ENCODE data around the gene TP53I11.

The TP53I11 gene

DNA sequence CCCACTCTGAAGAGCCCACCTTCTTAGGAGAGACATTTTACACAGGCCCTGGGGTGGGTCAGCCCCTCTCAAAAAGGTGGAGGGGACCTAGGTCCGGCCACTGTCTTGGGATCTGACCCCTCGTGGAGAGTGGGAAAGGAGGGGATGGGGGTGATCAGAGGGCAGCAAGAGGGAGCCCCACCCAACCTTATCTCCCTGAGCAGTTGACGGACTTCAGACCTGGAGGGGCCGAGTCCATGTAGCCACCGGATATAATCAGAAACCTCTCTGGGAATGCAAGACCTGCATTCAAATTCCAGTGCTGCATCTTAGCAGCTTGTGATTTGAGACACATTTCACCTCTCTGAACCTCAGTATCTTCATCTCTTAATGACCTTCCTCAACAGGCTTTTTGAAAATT lies 44.0 kb downstream of the TP53I11 start:
- DNase-seq, result no peak
- in situ Hi-C loops (cut with HindIII; ENCODE audit: low pct_ligation_motif_present, low pct_unique_long_range_greater_than_20kb, low sequenced_read_pairs), result no loop called here

DNA sequence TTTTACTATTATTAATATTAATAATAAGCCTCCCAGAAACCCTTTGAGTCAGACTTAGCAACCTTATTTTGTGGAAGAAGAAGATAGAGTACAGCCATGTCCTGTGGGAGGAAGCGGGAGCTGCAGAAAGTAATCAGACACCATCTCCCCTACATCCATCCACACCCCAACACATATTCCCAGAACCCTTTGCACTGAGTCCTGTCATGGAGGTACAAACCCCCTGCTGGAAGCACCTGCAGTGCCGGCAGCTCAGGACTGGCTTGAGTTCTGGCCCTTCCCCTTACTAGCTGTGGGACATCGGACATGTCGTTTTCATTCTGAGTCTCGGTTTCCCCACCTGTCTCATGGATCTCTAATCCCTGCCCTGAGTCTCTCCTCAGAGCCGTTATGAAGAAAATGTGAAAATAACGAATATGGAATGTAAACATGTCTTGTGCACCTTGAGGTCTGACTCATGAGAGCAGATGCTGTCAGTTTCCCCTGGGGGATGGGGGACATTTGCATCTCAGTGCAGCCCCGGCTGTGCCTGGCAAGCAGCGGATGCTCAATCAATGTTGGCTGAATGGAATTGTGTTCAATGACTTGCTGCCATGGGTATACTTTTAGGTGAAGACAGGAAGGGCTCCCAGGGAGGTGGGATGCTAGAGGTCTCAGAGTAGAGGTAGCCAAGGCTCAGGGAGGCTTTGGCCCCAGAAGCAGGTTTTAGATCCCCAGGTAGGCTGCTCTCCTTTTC lies 45.4 kb downstream of the TP53I11 start:
- DNase-seq, result no peak
- in situ Hi-C loops (cut with HindIII; ENCODE audit: low pct_ligation_motif_present, low pct_unique_long_range_greater_than_20kb, low sequenced_read_pairs), result no loop called here

DNA sequence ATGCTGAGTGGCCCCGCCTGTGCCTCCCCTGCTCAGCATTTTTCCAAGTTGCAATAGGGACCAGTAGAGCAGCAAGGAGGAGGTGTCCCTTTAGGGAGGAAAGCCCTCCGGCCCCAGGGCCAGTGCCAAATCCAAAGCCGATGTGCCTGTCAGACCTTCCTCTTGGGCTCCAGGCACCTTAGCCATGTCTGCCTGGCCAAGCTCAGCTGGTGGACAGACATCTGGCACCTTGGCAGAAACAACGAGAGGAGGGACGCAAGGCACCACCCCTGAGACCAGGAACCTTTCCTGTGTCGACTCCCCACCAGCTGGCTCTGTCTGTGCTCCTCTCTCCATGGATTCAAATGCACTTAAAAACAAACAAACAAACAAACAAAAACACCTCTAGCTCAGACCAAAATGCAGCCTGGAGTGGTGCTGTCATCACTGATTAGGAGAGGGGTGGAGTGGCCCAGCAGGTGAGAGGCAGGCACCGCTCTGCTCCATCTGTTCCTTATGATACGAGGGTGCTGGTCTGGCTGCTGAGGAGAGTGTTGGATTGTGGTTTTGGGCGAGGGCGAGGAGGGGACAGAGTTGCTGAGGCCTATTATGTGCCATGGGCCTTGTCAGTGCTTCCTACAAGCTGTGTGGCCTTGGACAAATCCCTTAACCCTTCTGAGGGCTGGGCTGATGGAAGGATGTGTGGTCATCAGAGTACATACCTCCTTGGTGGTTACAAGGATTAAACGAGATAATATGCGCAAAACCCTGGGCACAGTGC lies 46.2 kb downstream of the TP53I11 start:
- in situ Hi-C loops (cut with HindIII; ENCODE audit: low pct_ligation_motif_present, low pct_unique_long_range_greater_than_20kb, low sequenced_read_pairs), result no loop called here
- DNase-seq, result no peak

DNA sequence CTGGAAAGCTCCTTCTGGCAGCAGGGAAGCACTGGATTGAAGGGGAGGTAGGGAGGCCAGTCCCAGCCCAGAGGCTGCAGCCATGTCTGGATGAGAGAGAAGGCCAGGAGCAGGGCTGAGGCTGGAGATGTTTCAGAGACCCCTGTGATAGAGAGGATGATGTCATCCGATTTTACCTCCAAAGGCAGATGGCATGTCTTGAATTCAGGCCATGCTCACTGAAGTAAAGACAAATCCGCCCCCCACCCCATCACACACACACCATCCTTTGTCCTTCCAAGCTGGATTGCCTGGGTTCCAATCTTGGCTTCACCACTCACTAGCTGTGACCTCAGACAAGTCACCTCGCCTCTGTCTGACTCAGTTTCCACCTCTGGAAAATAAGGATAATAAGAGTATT lies 47.2 kb downstream of the TP53I11 start:
- in situ Hi-C loops (cut with HindIII; ENCODE audit: low pct_ligation_motif_present, low pct_unique_long_range_greater_than_20kb, low sequenced_read_pairs), result no loop called here
- DNase-seq, result no peak

DNA sequence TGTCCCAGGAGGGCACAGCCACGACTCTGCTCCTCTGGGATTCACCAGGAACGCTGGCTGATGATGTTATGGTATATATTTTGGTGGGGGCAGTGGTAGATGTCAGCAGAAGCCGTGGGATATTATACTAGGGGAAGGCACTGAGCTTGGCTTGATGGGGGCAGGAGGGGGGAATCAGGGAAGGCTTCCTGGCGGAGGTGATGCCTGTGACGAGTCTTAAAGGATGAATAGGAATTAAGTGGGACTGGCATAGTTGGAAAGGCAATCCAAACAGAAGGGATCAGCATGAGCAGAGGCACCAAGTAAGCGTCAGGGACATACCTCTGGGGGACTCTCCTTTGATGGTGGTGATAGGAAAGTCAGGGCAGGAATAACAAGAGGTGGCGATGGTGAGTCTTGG lies 47.6 kb downstream of the TP53I11 start:
- in situ Hi-C loops (cut with HindIII; ENCODE audit: low pct_ligation_motif_present, low pct_unique_long_range_greater_than_20kb, low sequenced_read_pairs), result no loop called here
- no peak for DNase-seq

DNA sequence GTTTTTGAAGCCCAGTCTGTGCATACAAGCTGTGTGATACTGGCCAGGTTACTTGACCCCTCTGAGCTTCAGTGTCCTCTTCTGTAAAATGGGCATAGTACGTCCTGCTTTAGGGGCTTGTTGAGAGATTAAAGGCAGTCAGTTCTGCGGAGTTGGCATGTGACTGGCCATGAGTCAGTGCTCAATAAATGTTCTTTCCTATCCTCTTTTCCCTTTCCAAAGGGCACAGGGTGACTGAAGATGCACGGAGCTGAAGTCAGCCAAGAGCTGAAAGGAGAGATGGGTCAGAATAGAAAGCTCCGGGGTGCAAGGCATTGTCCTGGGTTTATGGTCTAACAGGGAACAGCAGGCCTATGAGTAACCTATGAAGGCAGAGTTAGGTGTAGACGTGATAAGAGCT lies 48.9 kb downstream of the TP53I11 start:
- in situ Hi-C loops (cut with HindIII; ENCODE audit: low pct_ligation_motif_present, low pct_unique_long_range_greater_than_20kb, low sequenced_read_pairs), result no loop called here
- no peak for DNase-seq

DNA sequence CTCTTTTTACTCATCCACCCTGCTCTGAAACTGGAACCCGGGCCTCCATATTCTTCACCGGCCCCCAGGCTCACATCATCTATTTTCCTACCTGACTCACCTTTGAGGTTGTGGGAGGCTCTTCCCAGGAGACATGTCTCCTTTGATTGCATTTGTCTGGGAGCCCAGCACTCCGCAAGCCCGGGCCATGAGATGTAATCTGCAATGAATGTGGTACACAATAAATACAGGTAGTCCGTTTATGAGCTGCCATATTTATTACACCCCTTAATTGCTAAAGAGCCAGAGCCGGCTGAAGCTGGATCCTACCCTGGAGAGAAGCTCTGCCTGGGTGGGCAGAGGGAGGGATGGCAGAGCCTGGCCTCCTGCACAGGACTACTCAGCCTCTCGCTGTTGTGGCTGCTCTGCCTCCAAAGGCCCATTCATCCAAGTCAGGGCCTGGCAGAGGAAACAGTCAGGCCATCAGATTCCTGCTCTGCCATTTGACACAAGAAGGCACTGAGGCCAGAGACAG lies 49.5 kb downstream of the TP53I11 start:
- in situ Hi-C loops (cut with HindIII; ENCODE audit: low pct_ligation_motif_present, low pct_unique_long_range_greater_than_20kb, low sequenced_read_pairs), result no loop called here

DNA sequence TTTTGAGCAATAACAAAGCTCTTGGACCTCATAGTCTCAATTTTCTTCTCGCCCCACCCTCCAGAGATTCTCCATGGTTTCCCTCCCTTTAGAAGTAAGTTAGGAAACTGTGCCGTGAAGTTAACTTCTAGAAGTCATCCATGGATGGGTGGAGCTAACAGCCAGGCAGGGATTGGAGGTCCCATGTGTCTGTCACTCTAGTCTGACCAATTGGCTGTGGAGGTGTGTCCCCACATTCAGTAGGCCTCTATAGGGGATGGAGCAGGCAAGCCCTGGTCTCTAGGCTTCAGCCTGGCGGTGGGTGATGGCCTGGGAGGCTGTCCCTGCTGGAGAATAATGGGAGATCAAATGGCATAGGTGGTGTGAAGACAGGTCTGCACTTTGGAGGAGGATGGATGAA lies 50.7 kb downstream of the TP53I11 start:
- in situ Hi-C loops (cut with HindIII; ENCODE audit: low pct_ligation_motif_present, low pct_unique_long_range_greater_than_20kb, low sequenced_read_pairs), result no loop called here
- peak; percentile 30 for DNase-seq

More for the DNA sequence above, 49.5 kb downstream of the TP53I11 start:
- no peak for DNase-seq

DNA sequence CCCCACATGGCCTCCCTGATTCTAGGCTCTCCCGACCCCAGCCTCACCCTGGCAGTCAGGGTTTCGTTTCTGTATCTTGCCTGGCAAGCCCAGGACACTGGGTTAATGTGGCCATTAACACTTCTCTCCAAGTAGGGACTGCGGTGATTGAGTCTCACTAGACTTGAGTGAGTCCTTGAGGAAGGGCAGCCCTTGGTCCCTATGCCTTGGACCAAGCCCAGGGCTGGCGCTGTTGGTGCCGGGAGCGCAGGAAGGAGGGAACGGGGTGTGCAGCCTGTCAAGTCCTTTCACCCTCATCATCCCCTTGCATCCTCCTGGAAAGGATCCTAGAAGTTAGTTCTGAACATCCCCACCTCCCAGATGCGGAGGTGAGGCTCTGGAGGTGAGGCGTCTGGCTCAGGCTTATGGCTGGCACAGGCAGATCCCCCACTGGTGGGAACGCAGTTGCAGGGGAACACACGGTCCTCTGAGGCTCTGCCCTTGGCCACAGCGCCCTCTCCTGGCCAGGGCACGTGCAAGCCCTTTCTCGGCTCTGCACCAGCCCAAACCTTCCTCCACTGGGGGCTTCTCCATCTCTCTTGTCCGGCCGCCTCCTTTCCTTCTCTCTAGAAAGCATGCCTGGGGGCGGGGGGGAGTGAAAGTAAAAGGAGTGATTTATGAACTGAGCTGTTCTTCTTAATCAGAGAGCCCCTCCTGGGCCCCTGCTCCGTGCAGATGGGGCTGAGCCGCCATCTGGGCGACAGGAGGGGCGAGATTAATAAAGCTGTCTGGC lies 56.7 kb downstream of the TP53I11 start:
- in situ Hi-C loops (cut with HindIII; ENCODE audit: low pct_ligation_motif_present, low pct_unique_long_range_greater_than_20kb, low sequenced_read_pairs), result no loop called here

DNA sequence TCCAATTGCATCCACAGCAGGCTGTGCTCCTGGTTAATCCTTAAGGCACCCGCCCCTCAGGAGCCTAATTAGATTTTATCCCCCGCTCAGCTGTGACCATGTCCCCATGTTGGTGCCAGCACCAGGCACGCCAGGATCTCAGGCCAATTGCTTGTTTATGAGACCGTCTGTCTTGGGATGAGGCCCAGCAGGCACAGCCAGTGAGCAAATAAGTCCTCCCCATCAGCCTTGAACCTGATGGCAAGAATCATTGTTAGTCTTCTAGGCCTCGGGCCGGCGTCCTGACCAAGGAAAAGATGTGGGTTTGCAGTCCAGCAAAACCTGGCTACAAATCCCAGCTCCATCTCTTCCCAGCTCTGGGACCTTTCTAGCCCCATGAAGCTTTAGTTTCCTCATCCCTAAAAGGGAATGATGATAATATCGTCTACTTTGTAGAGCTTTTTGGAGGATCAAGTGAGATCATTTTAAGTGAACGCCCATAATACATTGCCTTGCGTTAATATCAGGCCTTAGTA lies 57.3 kb downstream of the TP53I11 start:
- in situ Hi-C loops (cut with HindIII; ENCODE audit: low pct_ligation_motif_present, low pct_unique_long_range_greater_than_20kb, low sequenced_read_pairs), result no loop called here
- no peak for DNase-seq

More for the DNA sequence above, 56.7 kb downstream of the TP53I11 start:
- peak; percentile 54 for DNase-seq

DNA sequence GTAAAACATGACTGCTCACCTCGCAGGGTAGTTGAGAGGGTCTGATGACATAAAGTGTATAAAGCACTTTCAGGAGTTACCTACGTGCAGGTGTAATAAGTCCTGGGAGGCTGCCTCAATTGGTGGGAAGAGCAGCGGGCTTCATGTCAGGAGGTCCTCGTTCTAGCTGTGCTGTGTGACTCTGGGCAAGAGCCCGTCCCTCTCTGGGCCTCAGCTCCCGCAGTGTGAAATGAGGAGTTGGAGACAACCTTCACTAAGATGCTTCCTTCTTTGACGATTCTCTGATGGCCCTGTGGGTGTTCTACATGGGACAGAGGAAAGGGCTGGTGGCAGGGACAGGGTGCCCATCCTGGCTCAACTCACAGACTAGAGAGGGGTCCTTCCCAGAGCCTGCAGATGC lies 57.8 kb downstream of the TP53I11 start:
- in situ Hi-C loops (cut with HindIII; ENCODE audit: low pct_ligation_motif_present, low pct_unique_long_range_greater_than_20kb, low sequenced_read_pairs), result no loop called here
- no peak for DNase-seq

DNA sequence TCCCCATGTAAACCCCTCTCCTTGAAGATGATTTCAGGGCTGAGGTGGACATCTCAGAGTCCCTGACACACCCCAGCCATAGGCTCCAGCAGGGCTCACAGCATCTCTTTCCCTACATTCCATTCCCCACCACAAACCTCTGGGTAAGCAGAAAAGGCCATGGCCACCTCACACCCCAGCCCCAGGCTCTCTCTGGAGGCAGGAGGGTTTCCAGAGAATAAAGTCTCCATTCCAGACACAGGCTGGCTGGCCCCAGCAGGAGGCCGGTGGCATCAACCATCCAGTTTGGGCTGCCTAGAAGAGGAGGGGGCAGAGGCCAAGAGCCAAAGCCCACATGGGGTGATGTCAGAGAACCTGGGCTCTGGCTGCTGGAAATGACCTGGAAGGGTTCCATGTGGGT lies 61.4 kb downstream of the TP53I11 start:
- DNase-seq, result no peak
- in situ Hi-C loops (cut with HindIII; ENCODE audit: low pct_ligation_motif_present, low pct_unique_long_range_greater_than_20kb, low sequenced_read_pairs), result no loop called here

DNA sequence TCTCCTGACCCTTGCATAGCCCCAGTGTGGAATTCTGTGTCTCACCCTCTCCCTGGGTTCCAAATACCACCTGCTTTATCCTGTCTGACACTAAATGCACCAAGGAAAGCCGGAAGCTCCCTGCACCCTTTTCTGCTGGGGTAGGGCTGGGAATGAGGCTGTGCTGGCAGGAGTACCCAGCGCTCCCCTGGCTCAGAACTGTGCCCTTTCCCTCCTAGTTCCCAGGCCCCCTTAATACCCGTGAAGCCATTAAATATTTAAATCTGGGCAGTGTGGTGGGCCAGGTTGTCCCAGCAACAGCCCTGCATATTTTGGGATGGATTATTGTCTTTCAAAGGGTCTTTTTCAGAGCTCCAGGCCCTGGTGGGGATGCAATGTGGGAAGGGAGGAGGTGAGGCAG lies 63.0 kb downstream of the TP53I11 start:
- in situ Hi-C loops (cut with HindIII; ENCODE audit: low pct_ligation_motif_present, low pct_unique_long_range_greater_than_20kb, low sequenced_read_pairs), result no loop called here
- DNase-seq, result no peak

DNA sequence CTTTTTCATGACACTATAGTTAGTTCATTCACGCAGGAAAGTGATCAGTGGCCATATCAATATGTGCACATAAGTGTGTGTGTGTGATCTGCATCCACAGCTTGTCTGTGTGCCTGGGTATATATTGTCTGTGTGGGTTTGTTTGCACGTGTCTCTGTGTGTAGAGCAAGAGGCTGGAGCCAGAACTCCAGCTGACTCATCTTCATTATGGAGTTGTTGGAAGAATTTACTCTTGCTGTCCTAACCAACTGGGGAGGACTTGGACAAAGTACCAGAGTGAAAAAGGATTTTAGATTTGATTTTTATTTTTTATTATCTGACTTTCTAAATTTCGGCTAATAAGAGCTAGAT lies 63.9 kb downstream of the TP53I11 start:
- DNase-seq, result no peak
- in situ Hi-C loops (cut with HindIII; ENCODE audit: low pct_ligation_motif_present, low pct_unique_long_range_greater_than_20kb, low sequenced_read_pairs), result no loop called here

DNA sequence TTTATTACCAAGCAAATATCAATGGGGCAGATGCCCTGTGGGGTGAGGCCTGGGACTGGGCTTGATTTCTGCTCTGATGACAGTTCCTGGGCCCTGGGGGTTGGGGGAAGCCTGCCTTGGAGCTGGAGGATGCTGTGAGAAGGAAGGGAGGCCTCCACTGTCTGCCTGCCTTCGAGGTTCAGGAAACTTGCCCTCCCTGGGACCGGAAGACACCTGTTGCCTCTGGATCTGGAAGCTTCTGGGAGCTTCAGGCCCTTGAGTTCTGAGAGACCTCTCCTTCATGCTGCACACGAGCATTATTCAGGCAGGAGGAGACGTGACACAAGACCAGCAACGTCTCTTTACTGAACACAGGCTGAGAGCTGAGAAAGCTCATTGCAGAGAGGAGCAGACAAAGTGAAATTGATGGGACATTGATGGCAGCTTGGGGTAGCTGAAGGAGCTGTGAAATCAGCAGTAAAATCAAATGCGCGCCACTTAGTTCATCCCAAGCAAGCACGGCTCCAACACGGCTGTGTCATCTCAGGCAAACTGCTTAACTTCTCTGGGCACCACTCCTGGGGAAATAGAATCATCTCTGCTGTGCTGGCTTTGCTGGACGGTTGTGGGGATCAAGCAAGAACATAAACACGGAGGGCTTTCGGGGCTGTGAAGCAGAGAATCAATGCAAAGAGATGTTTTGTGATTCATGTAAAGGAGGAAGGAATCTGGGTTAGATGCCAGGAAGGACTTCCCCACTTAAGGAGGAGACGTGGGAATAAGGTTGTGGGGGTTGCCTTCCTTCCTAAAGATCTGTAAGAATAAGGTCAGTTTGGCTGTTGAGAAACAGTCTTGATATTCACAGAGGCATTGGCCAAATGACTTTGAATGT lies 64.5 kb downstream of the TP53I11 start:
- in situ Hi-C loops (cut with HindIII; ENCODE audit: low pct_ligation_motif_present, low pct_unique_long_range_greater_than_20kb, low sequenced_read_pairs), result no loop called here
- no peak for DNase-seq

DNA sequence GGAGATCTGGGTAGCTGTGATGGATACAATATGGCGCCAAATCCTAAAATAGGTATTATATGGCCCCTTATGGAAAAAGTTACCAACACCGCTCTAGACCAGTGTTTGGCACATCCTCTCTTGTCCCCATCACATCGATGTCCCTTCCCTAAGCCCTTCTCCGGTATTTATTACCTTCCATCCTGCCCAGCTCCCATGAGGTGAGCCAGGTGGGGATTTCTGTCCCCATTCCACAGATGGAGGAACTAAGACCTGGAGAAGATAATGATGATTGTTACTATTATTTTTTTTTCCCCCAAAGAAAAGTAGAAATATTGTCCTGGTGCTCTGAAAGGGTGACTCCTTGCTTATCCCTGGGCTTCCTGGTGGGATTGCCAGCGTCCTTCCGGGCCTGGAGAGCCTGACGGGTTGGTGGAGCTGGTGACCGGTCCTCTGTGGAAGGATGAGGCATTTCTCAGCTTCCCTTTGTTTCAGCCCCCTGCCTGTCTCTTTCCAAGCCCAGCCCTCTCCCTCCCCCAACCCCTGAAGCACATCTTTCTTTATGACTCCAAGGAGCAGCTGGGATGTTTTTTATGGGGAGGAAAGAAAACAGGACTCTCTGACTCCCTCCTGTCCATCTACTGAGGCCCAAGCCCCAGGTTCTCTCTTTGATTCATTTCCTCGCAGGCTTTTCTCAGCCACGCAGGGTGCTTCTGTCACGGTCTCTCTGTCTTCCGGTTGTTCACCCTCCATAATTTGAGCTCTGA lies 65.4 kb downstream of the TP53I11 start:
- no peak for DNase-seq
- in situ Hi-C loops (cut with HindIII; ENCODE audit: low pct_ligation_motif_present, low pct_unique_long_range_greater_than_20kb, low sequenced_read_pairs), result no loop called here

DNA sequence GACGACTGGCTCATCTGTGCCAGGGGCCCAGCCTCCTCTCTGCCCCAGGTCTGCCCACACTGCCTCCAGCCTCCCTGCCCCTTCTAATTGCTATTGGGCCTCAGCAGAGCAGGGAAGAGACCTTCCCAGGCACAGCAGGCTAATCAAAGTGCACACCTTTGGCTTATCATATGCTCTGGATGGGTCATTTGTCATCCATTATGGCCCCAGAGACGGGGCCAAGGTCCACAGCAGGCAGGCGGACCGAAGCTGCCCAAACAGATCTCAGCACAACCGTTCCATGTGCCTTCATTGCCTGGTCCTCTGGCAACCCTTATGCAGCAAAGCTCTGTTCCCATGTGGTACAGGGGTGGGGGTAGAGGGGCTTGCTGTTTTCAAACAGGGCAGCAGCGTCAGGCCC lies 66.6 kb downstream of the TP53I11 start:
- in situ Hi-C loops (cut with HindIII; ENCODE audit: low pct_ligation_motif_present, low pct_unique_long_range_greater_than_20kb, low sequenced_read_pairs), result no loop called here
- DNase-seq, result no peak

DNA sequence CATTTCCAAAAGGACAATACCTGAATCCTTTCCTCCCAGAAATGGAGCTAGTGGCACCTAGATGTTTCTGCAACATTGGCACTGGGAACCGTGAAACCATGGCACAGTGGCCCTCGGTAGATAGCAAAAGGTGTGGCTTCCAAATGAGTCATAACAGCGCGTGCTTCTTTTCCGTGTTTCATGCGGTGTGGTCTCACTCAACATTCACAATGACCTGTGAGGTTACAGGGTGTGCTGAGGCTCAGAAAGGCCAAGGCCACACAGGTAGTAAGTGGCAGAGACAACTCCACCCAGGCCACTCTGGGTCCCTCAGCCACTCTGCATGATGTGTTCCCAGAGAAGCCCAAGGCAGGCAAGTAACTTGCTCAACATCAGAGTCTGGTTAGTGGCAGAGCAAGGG lies 67.4 kb downstream of the TP53I11 start:
- in situ Hi-C loops (cut with HindIII; ENCODE audit: low pct_ligation_motif_present, low pct_unique_long_range_greater_than_20kb, low sequenced_read_pairs), result no loop called here
- no peak for DNase-seq

Measured in ACHN (cell line).